Measurements from ENCODE around the gene PDGFRA. TPM values are rescaled to one million over a fixed set of nuclear protein-coding genes. Genes with fewer than 3 reads are reported as not detected.

Gene PDGFRA
- total RNA-seq, 1 donor from 2014 or later, result 11.4 TPM

DNA sequence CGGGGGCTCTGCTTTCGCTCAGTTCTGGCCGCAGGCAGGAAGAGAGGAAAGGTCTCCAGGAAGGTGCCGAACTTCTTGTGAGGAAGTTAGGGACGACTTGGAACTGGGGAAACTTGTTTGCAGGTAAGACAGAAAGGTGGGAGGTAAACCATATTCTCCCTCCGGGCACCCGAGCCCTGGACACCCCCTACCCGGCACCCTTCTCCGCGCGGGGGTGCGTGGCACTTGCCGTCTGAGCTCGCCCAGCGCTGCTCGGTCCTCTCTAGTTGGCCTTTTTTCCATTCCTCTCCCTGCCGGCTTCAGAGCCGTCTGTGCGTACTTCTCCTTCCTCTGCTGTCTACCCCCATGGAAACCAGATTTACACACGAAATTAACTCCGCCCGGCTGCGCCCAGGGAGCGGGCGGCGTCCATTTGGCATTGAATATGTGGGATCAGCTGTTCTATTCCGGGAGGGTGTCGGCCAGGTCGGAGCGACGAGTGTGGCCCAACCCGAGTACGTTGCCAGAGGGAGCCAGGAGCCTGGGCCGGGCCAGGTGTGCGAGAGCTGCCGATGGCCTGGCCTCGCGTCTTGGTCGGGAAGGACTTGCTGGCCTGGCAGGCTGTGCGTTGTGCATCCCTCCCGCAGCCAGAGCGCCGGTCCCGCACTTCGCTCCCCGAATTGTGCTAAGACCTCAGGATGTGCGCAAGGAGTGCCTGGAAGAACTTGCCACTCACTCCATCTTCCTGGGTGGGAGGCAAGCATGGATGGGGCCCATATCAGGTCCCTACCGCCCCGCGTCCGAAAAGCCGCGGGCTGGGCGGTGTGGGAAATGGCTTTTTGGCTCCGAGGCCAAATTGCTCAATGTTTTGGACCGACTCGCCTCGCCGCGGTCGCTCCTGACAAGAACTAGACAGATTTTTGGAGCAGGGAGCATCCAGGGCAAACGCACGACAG lies 1.7 kb downstream of the PDGFRA start:
- Mint-ChIP-seq H3K27me3 (peaks cover 57% of the 10 kb centered on the region), H3K4me3 (ENCODE audit: low read depth) (peak overlapping the region; percentile 68), H3K4me1 (ENCODE audit: low read depth) (peaks cover 29% of the 10 kb centered on the region), H3K36me3 (ENCODE audit: insufficient read depth) (no peaks in the 10 kb centered on the region), H3K9me3 (ENCODE audit: low read depth) (no peaks in the 10 kb centered on the region), H3K27ac (peak overlapping the region; percentile 52)
- TF ChIP-seq, protein P1, sequence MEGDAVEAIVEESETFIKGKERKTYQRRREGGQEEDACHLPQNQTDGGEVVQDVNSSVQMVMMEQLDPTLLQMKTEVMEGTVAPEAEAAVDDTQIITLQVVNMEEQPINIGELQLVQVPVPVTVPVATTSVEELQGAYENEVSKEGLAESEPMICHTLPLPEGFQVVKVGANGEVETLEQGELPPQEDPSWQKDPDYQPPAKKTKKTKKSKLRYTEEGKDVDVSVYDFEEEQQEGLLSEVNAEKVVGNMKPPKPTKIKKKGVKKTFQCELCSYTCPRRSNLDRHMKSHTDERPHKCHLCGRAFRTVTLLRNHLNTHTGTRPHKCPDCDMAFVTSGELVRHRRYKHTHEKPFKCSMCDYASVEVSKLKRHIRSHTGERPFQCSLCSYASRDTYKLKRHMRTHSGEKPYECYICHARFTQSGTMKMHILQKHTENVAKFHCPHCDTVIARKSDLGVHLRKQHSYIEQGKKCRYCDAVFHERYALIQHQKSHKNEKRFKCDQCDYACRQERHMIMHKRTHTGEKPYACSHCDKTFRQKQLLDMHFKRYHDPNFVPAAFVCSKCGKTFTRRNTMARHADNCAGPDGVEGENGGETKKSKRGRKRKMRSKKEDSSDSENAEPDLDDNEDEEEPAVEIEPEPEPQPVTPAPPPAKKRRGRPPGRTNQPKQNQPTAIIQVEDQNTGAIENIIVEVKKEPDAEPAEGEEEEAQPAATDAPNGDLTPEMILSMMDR (IDR thresholded peaks at IDR 0.05; ENCODE audit: unreplicated experiment), result no peak
- DNase-seq (ENCODE audit: low spot score, unreplicated experiment), result peak; percentile 17

DNA sequence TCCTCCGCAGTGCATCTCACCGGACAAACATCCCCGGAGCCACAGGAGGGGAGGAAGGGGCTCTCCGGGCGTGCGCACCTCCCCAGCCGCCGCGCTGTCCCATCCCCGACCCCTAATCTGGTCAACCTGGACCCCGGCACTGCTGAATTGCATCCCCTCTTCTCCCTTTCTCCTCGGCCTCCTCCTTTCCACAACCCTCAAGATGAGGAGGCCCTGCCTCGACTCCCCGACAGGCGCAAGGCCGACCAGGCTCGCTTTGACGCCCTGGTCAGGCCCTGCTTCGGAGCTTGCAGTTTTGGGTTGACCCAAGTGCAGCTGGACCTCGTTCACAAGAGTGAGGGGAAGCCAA lies 2.3 kb downstream of the PDGFRA start:
- DNase-seq (ENCODE audit: low spot score, unreplicated experiment), result no peak
- no peak overlapping the region for H3K27ac Mint-ChIP-seq
- H3K4me1 Mint-ChIP-seq (ENCODE audit: low read depth), result peaks cover 26% of the 10 kb centered on the region
- no peaks in the 10 kb centered on the region for H3K36me3 Mint-ChIP-seq (ENCODE audit: insufficient read depth)
- peak overlapping the region; percentile 68 for H3K4me3 Mint-ChIP-seq (ENCODE audit: low read depth)
- TF ChIP-seq, protein P1 (IDR thresholded peaks at IDR 0.05; ENCODE audit: unreplicated experiment), result no peak
- H3K9me3 Mint-ChIP-seq (ENCODE audit: low read depth), result no peaks in the 10 kb centered on the region
- peaks cover 50% of the 10 kb centered on the region for H3K27me3 Mint-ChIP-seq

DNA sequence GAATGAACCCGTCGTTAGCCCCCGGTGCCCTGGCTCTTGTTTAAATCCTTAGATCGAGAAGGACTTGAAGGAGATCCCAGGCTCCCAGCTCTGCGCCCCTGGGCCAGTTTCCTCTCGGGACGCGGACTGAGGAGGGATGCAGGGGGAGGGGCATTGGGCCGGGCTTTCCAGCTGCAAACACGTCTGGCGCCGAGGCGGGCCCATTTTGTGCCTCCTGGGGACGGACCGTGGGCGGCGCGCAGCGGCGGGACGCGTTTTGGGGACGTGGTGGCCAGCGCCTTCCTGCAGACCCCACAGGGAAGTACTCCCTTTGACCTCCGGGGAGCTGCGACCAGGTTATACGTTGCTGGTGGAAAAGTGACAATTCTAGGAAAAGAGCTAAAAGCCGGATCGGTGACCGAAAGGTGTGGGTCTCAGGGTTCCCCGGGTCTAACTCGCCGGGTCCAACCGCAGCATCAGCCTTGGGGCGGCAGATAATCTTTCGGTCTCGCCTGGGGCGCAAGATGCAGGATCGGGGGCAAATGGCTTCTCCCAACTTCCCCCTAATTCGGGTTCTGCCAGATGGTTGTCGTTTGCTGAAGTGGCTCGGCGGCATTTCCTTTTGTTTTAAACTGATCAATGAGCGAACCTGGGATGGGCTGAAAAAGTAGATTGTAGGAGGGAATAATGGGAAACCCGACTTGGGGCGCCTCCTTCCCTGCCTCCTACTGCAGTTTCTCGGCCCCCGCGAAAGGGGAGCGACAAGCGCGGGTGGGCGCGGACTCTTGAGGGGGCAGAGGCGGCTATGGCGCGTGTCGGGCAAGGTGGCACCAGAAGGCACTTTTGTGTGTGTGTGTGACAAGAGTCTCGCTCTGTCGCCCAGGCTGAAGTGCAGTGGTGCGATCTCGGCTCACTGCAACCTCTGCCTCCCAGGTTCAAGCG lies 2.9 kb downstream of the PDGFRA start:
- Mint-ChIP-seq H3K27ac (peak overlapping the region; percentile 24), H3K36me3 (ENCODE audit: insufficient read depth) (no peaks in the 10 kb centered on the region), H3K27me3 (peaks cover 46% of the 10 kb centered on the region), H3K9me3 (ENCODE audit: low read depth) (no peaks in the 10 kb centered on the region), H3K4me1 (ENCODE audit: low read depth) (peaks cover 23% of the 10 kb centered on the region), H3K4me3 (ENCODE audit: low read depth) (peak overlapping the region; percentile 68)
- TF ChIP-seq, protein P1 (IDR thresholded peaks at IDR 0.05; ENCODE audit: unreplicated experiment), result no peak
- peak; percentile 35 for DNase-seq (ENCODE audit: low spot score, unreplicated experiment)

DNA sequence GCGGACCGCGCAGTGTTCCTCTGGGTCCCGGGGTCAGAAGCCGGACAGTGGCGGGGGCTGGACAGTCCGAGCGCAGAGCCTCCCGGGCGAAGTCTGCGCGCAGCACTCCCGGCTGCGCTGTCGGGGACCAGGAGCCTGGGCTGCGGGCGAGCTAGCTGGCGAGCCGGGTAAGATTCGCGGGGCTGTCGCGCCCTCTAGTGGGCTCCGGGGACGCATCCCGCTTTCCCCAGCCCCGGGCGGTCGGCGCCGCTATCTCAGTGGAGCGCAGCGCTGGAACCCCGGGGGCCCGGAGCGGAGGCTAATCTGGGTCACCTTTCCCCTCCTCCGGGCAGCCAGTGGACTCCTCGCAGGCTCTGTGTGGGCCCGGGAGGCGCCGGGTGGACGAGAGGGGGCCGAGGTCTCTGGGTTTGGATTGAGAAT lies 4.2 kb downstream of the PDGFRA start:
- H3K27me3 Mint-ChIP-seq, result peaks cover 39% of the 10 kb centered on the region
- peaks cover 17% of the 10 kb centered on the region for H3K4me1 Mint-ChIP-seq (ENCODE audit: low read depth)
- H3K36me3 Mint-ChIP-seq (ENCODE audit: insufficient read depth), result peaks cover 1% of the 10 kb centered on the region
- peak overlapping the region; percentile 68 for H3K4me3 Mint-ChIP-seq (ENCODE audit: low read depth)
- H3K27ac Mint-ChIP-seq, result no peak overlapping the region
- TF ChIP-seq, protein P1 (IDR thresholded peaks at IDR 0.05; ENCODE audit: unreplicated experiment), result peak; percentile 73
- H3K9me3 Mint-ChIP-seq (ENCODE audit: low read depth), result peaks cover 3% of the 10 kb centered on the region
- DNase-seq (ENCODE audit: low spot score, unreplicated experiment), result peak; percentile 84

All from progenitor cell of endocrine pancreas (in vitro differentiated cells).